Measurements from ENCODE around the gene PLXNB1.

The PLXNB1 gene

DNA sequence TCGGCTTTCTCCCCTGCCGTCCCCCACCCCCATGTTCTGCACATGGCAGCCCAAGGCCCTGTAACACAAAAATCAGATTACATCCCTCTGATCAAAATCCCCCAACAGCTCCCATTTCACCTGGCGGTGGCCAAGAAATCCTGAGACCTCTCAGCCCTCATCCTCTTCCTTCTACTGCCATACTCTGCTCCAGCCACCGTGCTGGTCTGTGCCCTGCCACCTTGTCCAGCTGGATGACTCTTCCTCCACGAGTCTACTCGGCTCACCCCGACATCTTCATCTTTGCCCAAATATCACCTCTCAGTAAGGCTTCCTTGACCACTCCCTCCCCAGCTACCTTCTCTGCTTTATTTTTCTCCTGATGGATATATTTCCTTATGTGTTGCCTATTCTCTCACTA lies 7.0 kb upstream of the PLXNB1 start:
- no peak for TF ChIP-seq REST (IDR thresholded peaks at IDR 0.05; ENCODE audit: insufficient replicate concordance, low read depth)
- TF ChIP-seq, protein P1, sequence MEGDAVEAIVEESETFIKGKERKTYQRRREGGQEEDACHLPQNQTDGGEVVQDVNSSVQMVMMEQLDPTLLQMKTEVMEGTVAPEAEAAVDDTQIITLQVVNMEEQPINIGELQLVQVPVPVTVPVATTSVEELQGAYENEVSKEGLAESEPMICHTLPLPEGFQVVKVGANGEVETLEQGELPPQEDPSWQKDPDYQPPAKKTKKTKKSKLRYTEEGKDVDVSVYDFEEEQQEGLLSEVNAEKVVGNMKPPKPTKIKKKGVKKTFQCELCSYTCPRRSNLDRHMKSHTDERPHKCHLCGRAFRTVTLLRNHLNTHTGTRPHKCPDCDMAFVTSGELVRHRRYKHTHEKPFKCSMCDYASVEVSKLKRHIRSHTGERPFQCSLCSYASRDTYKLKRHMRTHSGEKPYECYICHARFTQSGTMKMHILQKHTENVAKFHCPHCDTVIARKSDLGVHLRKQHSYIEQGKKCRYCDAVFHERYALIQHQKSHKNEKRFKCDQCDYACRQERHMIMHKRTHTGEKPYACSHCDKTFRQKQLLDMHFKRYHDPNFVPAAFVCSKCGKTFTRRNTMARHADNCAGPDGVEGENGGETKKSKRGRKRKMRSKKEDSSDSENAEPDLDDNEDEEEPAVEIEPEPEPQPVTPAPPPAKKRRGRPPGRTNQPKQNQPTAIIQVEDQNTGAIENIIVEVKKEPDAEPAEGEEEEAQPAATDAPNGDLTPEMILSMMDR (IDR thresholded peaks at IDR 0.05; ENCODE audit: insufficient read depth, low read length), result no peak
- TF ChIP-seq SPI1 (IDR thresholded peaks at IDR 0.05; ENCODE audit: borderline replicate concordance, low read depth), result no peak
- TF ChIP-seq GABPA (IDR thresholded peaks at IDR 0.05; ENCODE audit: low read depth), result no peak
- no peak for TF ChIP-seq POLR2AphosphoS5 (IDR thresholded peaks at IDR 0.05; ENCODE audit: low read depth)
- Histone ChIP-seq H3K4me3 (replicated peaks; ENCODE audit: insufficient read depth, low read length) (no peak overlapping the region), H3K27me3 (ENCODE audit: insufficient read depth, poor library complexity, severe bottlenecking) (no peaks in the 10 kb centered on the region), H3K27ac (replicated peaks) (no peak overlapping the region)
- no peak for DNase-seq (ENCODE audit: low read depth in 1 of 2, low spot score in 1 of 2)

GRCh38 chr3:48436477-48436787 lies 6.5 kb upstream of the PLXNB1 start:
- H3K27me3 ChIP-seq (ENCODE audit: insufficient read depth, poor library complexity, severe bottlenecking), result no peaks in the 10 kb centered on the region
- no peak overlapping the region for H3K4me3 ChIP-seq (replicated peaks; ENCODE audit: insufficient read depth, low read length)
- DNase-seq (ENCODE audit: low read depth in 1 of 2, low spot score in 1 of 2), result no peak
- H3K27ac ChIP-seq (replicated peaks), result no peak overlapping the region
- no peak for TF ChIP-seq REST (IDR thresholded peaks at IDR 0.05; ENCODE audit: insufficient replicate concordance, low read depth)
- TF ChIP-seq POLR2AphosphoS5 (IDR thresholded peaks at IDR 0.05; ENCODE audit: low read depth), result no peak
- no peak for TF ChIP-seq GABPA (IDR thresholded peaks at IDR 0.05; ENCODE audit: low read depth)
- TF ChIP-seq, protein P1 (IDR thresholded peaks at IDR 0.05; ENCODE audit: insufficient read depth, low read length), result no peak
- TF ChIP-seq SPI1 (IDR thresholded peaks at IDR 0.05; ENCODE audit: borderline replicate concordance, low read depth), result no peak

- H3K27ac ChIP-seq (replicated peaks), result no peak overlapping the region
- H3K27me3 ChIP-seq (ENCODE audit: insufficient read depth, poor library complexity, severe bottlenecking), result no peaks in the 10 kb centered on the region
- H3K4me3 ChIP-seq (replicated peaks; ENCODE audit: insufficient read depth, low read length), result no peak overlapping the region
- TF ChIP-seq REST (IDR thresholded peaks at IDR 0.05; ENCODE audit: insufficient replicate concordance, low read depth) (no peak), GABPA (IDR thresholded peaks at IDR 0.05; ENCODE audit: low read depth) (no peak), POLR2AphosphoS5 (IDR thresholded peaks at IDR 0.05; ENCODE audit: low read depth) (peak; percentile 19; the same call in 1 of the 2 replicates), SPI1 (IDR thresholded peaks at IDR 0.05; ENCODE audit: borderline replicate concordance, low read depth) (peak; percentile 35; the same call in 1 of the 2 replicates)
- TF ChIP-seq, protein P1 (IDR thresholded peaks at IDR 0.05; ENCODE audit: insufficient read depth, low read length), result peak; percentile 99
- DNase-seq (ENCODE audit: low read depth in 1 of 2, low spot score in 1 of 2), result peak; percentile 54 to 88
Measured at GRCh38 chr3:48435774-48436476, 6.0 kb upstream of the PLXNB1 start.

Data from HL-60 (cell line).